HepG2 (cell line): ENCODE measurements around the gene RBM47. TPM values are rescaled to one million over a fixed set of nuclear protein-coding genes. Genes with fewer than 3 reads are reported as not detected.

ENCODE experiments used
- ATAC-seq: fragments of 200-7000 bp; cut with Tn5 transposase; 3 replicates; pipeline ENCODE4 v1.9.1; 2020; ENCODE audit warnings: mild to moderate bottlenecking, moderate library complexity
- BruUV-seq: library from RNA; stranded (reverse); fragments of 400-500 nt; replicated peaks from 2 replicates; lab custom pipeline; 2021; lab: Mats Ljungman, UMichigan
- CTCF ChIA-PET: fragments of 300-600 bp; formaldehyde crosslinking; extraction: SDS; loops from one replicate; lab custom pipeline; 2021; ENCODE audit warnings: low total read pairs, inconsistent platforms, low intra/inter-chr PET ratio; lab: Yijun Ruan, JAX
- POLR2A ChIA-PET: fragments of 350-600 bp; sonication (Branson Sonifier 250); formaldehyde crosslinking; loops from one replicate; lab custom pipeline; 2020; ENCODE audit warnings: antibody characterized with exemption, inconsistent platforms; lab: Yijun Ruan, JAX
- DNase-seq: peaks from one replicate; pipeline ENCODE4 v3.0.0-alpha.2; 2015; ENCODE audit warnings: low spot score
- FAIRE-seq: peaks from 3 replicates; lab custom pipeline; 2011; peaks lifted over from hg19 to GRCh38; lab: Jason Lieb, UNC
- H2AFZ ChIP-seq: one replicate; pipeline ENCODE4 v1.6.1; 2011; ENCODE audit warnings: low read length, inconsistent platforms
- H3K27ac ChIP-seq: fragments of 300-600 bp; 3 replicates; pipeline ENCODE4 v1.8.0; 2011; ENCODE audit warnings: mixed run types, mild to moderate bottlenecking, mixed read lengths, low read length, inconsistent platforms; ENCODE audit not compliant: insufficient read depth; ENCODE audit errors: extremely low read length
- H3K27me3 ChIP-seq, 2 experiments: fragments of 200-600 bp in 1 of 2; 2 replicates in 1 of 2; 3 replicates in 1 of 2; pipeline versions ENCODE4 v1.6.0 to v1.8.0; 2011; ENCODE audit warnings: low read length in 2 of 2, mild to moderate bottlenecking in 2 of 2, moderate library complexity in 2 of 2, inconsistent platforms in 1 of 2; ENCODE audit not compliant: insufficient read depth in 2 of 2, control insufficient read depth in 1 of 2
- H3K36me3 ChIP-seq, 2 experiments: fragments of 200-600 bp in 1 of 2; replicated peaks in 1 of 2; 2 replicates in 1 of 2; 3 replicates in 1 of 2; pipeline versions ENCODE4 v1.5.1 to v1.8.0; 2011; ENCODE audit warnings: low read length in 2 of 2, inconsistent platforms in 1 of 2; ENCODE audit not compliant: insufficient read depth in 2 of 2, control insufficient read depth in 1 of 2
- H3K4me1 ChIP-seq: 2 replicates; pipeline ENCODE4 v1.5.1; 2012; ENCODE audit warnings: low read length, inconsistent platforms; ENCODE audit not compliant: insufficient read depth
- H3K4me2 ChIP-seq: 2 replicates; pipeline ENCODE4 v1.6.0; 2011; ENCODE audit warnings: low read depth, low read length, inconsistent platforms
- H3K4me3 ChIP-seq, 3 experiments: fragments of 200-600 bp in 1 of 3; sonication (generic), shearing (Covaris generic) in 1 of 3; replicated peaks in 1 of 3; 2 replicates each; pipeline ENCODE4 v1.5.1; 2011 to 2016; ENCODE audit warnings: low read length in 3 of 3, inconsistent platforms in 2 of 3, low read depth in 2 of 3, mild to moderate bottlenecking in 2 of 3, control low read depth in 1 of 3, mixed read lengths in 1 of 3; ENCODE audit not compliant: insufficient read depth in 1 of 3
- H3K79me2 ChIP-seq: one replicate; pipeline ENCODE4 v1.6.1; 2011; ENCODE audit warnings: low read length, inconsistent platforms; ENCODE audit not compliant: insufficient read depth
- H3K9ac ChIP-seq: 2 replicates; pipeline ENCODE4 v1.6.0; 2011; ENCODE audit warnings: mild to moderate bottlenecking, low read depth, low read length, inconsistent platforms; ENCODE audit not compliant: insufficient read depth
- H3K9me3 ChIP-seq: 2 replicates; pipeline ENCODE4 v1.5.1; 2012; ENCODE audit warnings: mild to moderate bottlenecking, low read length
- H4K20me1 ChIP-seq: 2 replicates; pipeline ENCODE4 v1.6.0; 2011; ENCODE audit warnings: inconsistent platforms, mild to moderate bottlenecking, low read length, moderate library complexity; ENCODE audit not compliant: insufficient read depth
- FIP1L1 ChIP-seq: fragments of 200-400 bp; formaldehyde crosslinking; IDR thresholded peaks from 2 replicates; pipeline ENCODE4 v1.6.1; 2018; ENCODE audit warnings: low read depth, mild to moderate bottlenecking, low read length, moderate library complexity, borderline replicate concordance; ENCODE audit not compliant: insufficient read depth
- FOSL2 ChIP-seq: sonication (generic); formaldehyde crosslinking; IDR thresholded peaks from 2 replicates; pipeline ENCODE4 v1.4.0; 2020; ENCODE audit warnings: missing genetic modification reagents
- RELA ChIP-seq: sonication (generic); formaldehyde crosslinking; IDR thresholded peaks from 2 replicates; pipeline ENCODE4 v1.4.0; 2020; ENCODE audit warnings: missing genetic modification reagents
- RFX5 ChIP-seq: IDR thresholded peaks from 2 replicates; pipeline ENCODE4 v1.6.1; 2011; ENCODE audit warnings: low read depth, low read length, improper control_type of control experiment
- SMC3 ChIP-seq: IDR thresholded peaks from 2 replicates; pipeline ENCODE4 v1.6.1; 2011; ENCODE audit warnings: low read length, improper control_type of control experiment
- SP1 ChIP-seq, 2 experiments: fragments of 450-650 bp in 1 of 2; sonication (generic) in 1 of 2; formaldehyde crosslinking in 1 of 2; IDR thresholded peaks; 2 replicates each; pipeline versions ENCODE4 v1.4.0 to v1.6.1; 2016 to 2020; ENCODE audit warnings: missing genetic modification reagents in 1 of 2
- ZNF652 ChIP-seq: IDR thresholded peaks from 2 replicates; pipeline ENCODE4 v1.6.1; 2016; ENCODE audit warnings: low read depth, borderline replicate concordance
- ZNF720 ChIP-seq: sonication (generic); formaldehyde crosslinking; IDR thresholded peaks from 2 replicates; pipeline ENCODE4 v1.4.0; 2020; ENCODE audit warnings: missing genetic modification reagents
- WGBS: methylation state at CpG from one replicate; pipeline ENCODE4 v1.1.6; 2017; ENCODE audit warnings: low lambda C conversion rate; 5-methylcytosine and 5-hydroxymethylcytosine counted together
- in situ Hi-C: cut with HindIII; loops from 2 replicates; pipeline ENCODE4 v1.10.0; 2017; ENCODE audit warnings: low pct_unique_long_range_greater_than_20kb; ENCODE audit not compliant: extremely low pct_ligation_motif_present
- intact Hi-C: fragments of 100-400 bp; cut with micrococcal nuclease; formaldehyde crosslinking; loops from one replicate; pipeline ENCODE4 v1.10.0; 2022; ENCODE audit not compliant: unreplicated experiment
- polyA plus RNA-seq, 8 experiments: library from polyadenylated mRNA; depleted of rRNA in 3 of 8; stranded (reverse) in 7 of 8; unstranded in 1 of 8; fragments of >200 nt; fragmentation: Illumina TruSeq in 4 of 8; extraction: Trizol in 4 of 8; gene quantifications; 2 replicates each; pipeline versions ENCODE4 v1.2.1 to v1.2.3, GENCODE V29; 2011 to 2016; ENCODE audit warnings: low read depth in 4 of 8, missing spikeins in 1 of 8, mixed read lengths in 1 of 8; ENCODE audit not compliant: insufficient read depth in 1 of 8
- total RNA-seq, 5 experiments: library from RNA; depleted of rRNA; stranded (reverse); fragments of >200 nt; fragmentation: Illumina TruSeq; extraction: Trizol; gene quantifications; 2 replicates each; pipeline ENCODE4 v1.2.3, GENCODE V29; 2016; ENCODE audit warnings: low read depth in 1 of 5
- TF ChIP-seq, protein P1 (sequence below): IDR thresholded peaks from 2 replicates; pipeline ENCODE4 v1.6.1; 2016; ENCODE audit warnings: missing genetic modification reagents, missing compliant biosample characterization

The RBM47 gene
- total and polyA plus RNA-seq, 2 of the 13 experiments (the other 11 are each of a cell fraction or from before 2014, with no cell fraction given) = 1.2 to 2.5 TPM

DNA sequence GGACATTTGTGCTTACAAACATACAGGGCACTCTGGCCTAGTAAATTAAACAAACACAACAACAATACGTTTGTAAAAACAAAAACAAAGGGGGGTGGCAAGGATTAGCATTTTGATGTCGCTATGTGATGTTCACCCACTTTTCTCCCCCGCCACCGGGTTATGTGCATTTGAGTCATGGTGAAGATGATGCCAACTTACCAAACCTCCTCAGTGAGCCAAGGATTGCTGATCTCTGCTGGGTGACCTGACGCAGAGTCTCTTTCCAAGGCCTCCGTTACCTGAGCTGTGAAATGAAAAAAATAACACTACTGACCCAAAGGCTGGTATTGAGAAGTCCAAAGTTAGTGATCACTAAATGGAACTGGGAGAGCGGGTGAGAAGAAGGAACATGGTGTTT lies 85.4 kb downstream of the RBM47 start:
- DNase-seq = no peak
- Histone ChIP-seq H3K4me3 (no peak overlapping the region), H3K9me3 (no peaks in the 10 kb centered on the region), H3K4me2 (no peak overlapping the region), H2AFZ (no peak overlapping the region), H3K9ac (no peak overlapping the region), H3K4me1 (peaks cover 30% of the 10 kb centered on the region), H3K79me2 (no peaks in the 10 kb centered on the region), H3K27ac (no peak overlapping the region)
- POLR2A ChIA-PET = no interaction called here
- no TSS peak for BruUV-seq
- CTCF ChIA-PET = no interaction called here
- in situ Hi-C loops (no loop called here), intact Hi-C loops (no loop called here)
- TF ChIP-seq ZNF652 (no peak), FOSL2 (no peak), SMC3 (no peak), SP1 (IDR thresholded peaks at IDR 0.05) (no peak), SP1 (CRISPR knock-in tag; IDR thresholded peaks at IDR 0.05) (no peak), FIP1L1 (no peak)
- TF ChIP-seq, all 625 proteins: peak for 0
- Histone ChIP-seq H3K27me3 (no peaks in the 10 kb centered on the region; a peak in 1 of 5 replicates), H3K36me3 (no peaks in the 10 kb centered on the region), H4K20me1 (no peaks in the 10 kb centered on the region)
- no peak for FAIRE-seq
- 65% methylated on average over 7 of the region's 7 CpGs for WGBS
- ATAC-seq = no peak

DNA sequence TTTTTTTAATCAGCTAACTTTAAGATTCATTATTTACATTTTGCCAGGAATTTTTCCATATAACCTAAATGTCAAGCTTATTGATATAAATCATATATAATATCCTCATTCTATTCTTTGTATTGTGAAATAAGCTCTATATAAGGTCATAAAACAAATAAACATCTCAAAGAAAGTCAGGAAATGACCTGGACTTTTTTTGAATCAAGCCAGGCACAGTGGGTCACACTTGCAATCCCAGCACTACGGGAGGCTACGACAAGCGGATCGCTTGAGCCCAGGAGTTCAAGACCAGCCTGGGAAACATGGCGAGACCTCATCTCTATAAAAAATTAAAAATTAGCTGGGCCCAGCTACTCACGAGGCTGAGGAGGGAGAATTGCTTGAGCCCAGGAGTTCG lies 88.9 kb downstream of the RBM47 start:
- H3K27ac ChIP-seq = no peak overlapping the region
- no peak for ATAC-seq
- no peaks in the 10 kb centered on the region for H3K79me2 ChIP-seq
- no peak overlapping the region for H2AFZ ChIP-seq
- TF ChIP-seq, protein P1, sequence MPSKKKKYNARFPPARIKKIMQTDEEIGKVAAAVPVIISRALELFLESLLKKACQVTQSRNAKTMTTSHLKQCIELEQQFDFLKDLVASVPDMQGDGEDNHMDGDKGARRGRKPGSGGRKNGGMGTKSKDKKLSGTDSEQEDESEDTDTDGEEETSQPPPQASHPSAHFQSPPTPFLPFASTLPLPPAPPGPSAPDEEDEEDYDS (CRISPR knock-in tag) = no peak
- TF ChIP-seq RFX5 = no peak
- TF ChIP-seq ZNF720 (CRISPR knock-in tag) = no peak
- TF ChIP-seq RELA (CRISPR knock-in tag) = no peak
- TF ChIP-seq, all 625 proteins: peak for 0
- DNase-seq (no peak), FAIRE-seq (no peak)
- ChIA-PET CTCF (no interaction called here), POLR2A (interaction anchor here (0.6 kb wide), 1 partner anchor 14 kb away, joined by 3 read pairs; no protein-coding TSS in a partner anchor)
- no peaks in the 10 kb centered on the region for H3K36me3 ChIP-seq
- H3K27me3 ChIP-seq = no peaks in the 10 kb centered on the region
- no peak overlapping the region for H3K4me3 ChIP-seq
- H4K20me1 ChIP-seq = no peaks in the 10 kb centered on the region
- in situ Hi-C loops (no loop called here), intact Hi-C loops (no loop called here)
- no peaks in the 10 kb centered on the region for H3K9me3 ChIP-seq
- no peak overlapping the region for H3K4me2 ChIP-seq
- H3K4me1 ChIP-seq = peaks cover 11% of the 10 kb centered on the region
- BruUV-seq = no TSS peak
- H3K9ac ChIP-seq = no peak overlapping the region
- WGBS = 69% methylated on average over 7 of the region's 7 CpGs
